H9 (cell line): ENCODE results near the gene SOD3. TPM values are rescaled to one million over a fixed set of nuclear protein-coding genes. Genes with fewer than 3 reads are reported as not detected.

Experiments used
- DNase-seq: peaks from one replicate; pipeline ENCODE4 v3.0.0-alpha.2; 2017
- H2AFZ ChIP-seq: one replicate; pipeline ENCODE4 v1.6.1; 2013; ENCODE audit warnings: mild to moderate bottlenecking, low read length, control low read depth, moderate library complexity
- H2AK5ac ChIP-seq: 2 replicates; pipeline ENCODE4 v1.6.1; 2013; ENCODE audit warnings: low read length, control low read depth, mixed read lengths; ENCODE audit not compliant: insufficient read length
- H2BK120ac ChIP-seq: one replicate; pipeline ENCODE4 v1.6.1; 2013; ENCODE audit warnings: low read depth, mild to moderate bottlenecking, low read length, control low read depth, inconsistent platforms; ENCODE audit not compliant: poor library complexity, severe bottlenecking
- H2BK12ac ChIP-seq: 2 replicates; pipeline ENCODE4 v1.6.1; 2013; ENCODE audit warnings: low read length, control low read depth, mixed read lengths, low read depth; ENCODE audit not compliant: insufficient read length
- H2BK15ac ChIP-seq: 2 replicates; pipeline ENCODE4 v1.6.1; 2013; ENCODE audit warnings: low read depth, low read length, control low read depth
- H2BK20ac ChIP-seq: one replicate; pipeline ENCODE4 v1.6.1; 2013; ENCODE audit warnings: low read depth, mild to moderate bottlenecking, low read length, control low read depth, inconsistent platforms; ENCODE audit not compliant: poor library complexity, severe bottlenecking
- H2BK5ac ChIP-seq: 2 replicates; pipeline ENCODE4 v1.6.1; 2013; ENCODE audit warnings: low read length, control low read depth, mixed read lengths; ENCODE audit not compliant: insufficient read length
- H3K14ac ChIP-seq: 2 replicates; pipeline ENCODE4 v1.6.1; 2013; ENCODE audit warnings: low read length, control low read depth; ENCODE audit not compliant: insufficient read depth
- H3K18ac ChIP-seq: 2 replicates; pipeline ENCODE4 v1.6.1; 2013; ENCODE audit warnings: low read depth, mild to moderate bottlenecking, mixed read lengths, low read length, control low read depth; ENCODE audit not compliant: insufficient read length
- H3K23ac ChIP-seq: 2 replicates; pipeline ENCODE4 v1.6.1; 2013; ENCODE audit warnings: low read length, control low read depth, mixed read lengths, low read depth; ENCODE audit not compliant: insufficient read length
- H3K23me2 ChIP-seq: 2 replicates; pipeline ENCODE4 v1.6.1; 2013; ENCODE audit warnings: low read depth, mild to moderate bottlenecking, mixed read lengths, low read length, control low read depth; ENCODE audit not compliant: insufficient read length, poor library complexity, severe bottlenecking
- H3K27ac ChIP-seq: 2 replicates; pipeline ENCODE4 v1.5.1; 2013; ENCODE audit warnings: low read length, control low read depth, mixed read lengths, low read depth; ENCODE audit not compliant: insufficient read length
- H3K27me3 ChIP-seq: 2 replicates; pipeline ENCODE4 v1.6.1; 2013; ENCODE audit warnings: low read length, control low read depth, inconsistent platforms; ENCODE audit not compliant: insufficient read depth
- H3K4ac ChIP-seq: 2 replicates; pipeline ENCODE4 v1.6.1; 2013; ENCODE audit warnings: low read depth, mild to moderate bottlenecking, control low read depth, inconsistent platforms, low read length, moderate library complexity
- H3K4me1 ChIP-seq: 2 replicates; pipeline ENCODE4 v1.6.1; 2013; ENCODE audit warnings: low read length, control low read depth, inconsistent platforms; ENCODE audit not compliant: insufficient read depth
- H3K4me2 ChIP-seq: 2 replicates; pipeline ENCODE4 v1.6.1; 2013; ENCODE audit warnings: low read length, control low read depth, mixed read lengths; ENCODE audit not compliant: insufficient read length, insufficient read depth
- H3K56ac ChIP-seq: 2 replicates; pipeline ENCODE4 v1.6.1; 2013; ENCODE audit warnings: low read depth, mild to moderate bottlenecking, mixed read lengths, low read length, control low read depth; ENCODE audit not compliant: insufficient read length
- H3K79me1 ChIP-seq: 2 replicates; pipeline ENCODE4 v1.6.1; 2013; ENCODE audit warnings: low read depth, mild to moderate bottlenecking, moderate library complexity, low read length, control low read depth, inconsistent platforms; ENCODE audit not compliant: insufficient read depth, poor library complexity, severe bottlenecking
- H3K79me2 ChIP-seq: 2 replicates; pipeline ENCODE4 v1.6.1; 2013; ENCODE audit warnings: low read length, control low read depth, inconsistent platforms; ENCODE audit not compliant: insufficient read depth
- H3K9ac ChIP-seq: 2 replicates; pipeline ENCODE4 v1.6.1; 2013; ENCODE audit warnings: low read length, control low read depth, mixed read lengths; ENCODE audit not compliant: insufficient read length; ENCODE audit errors: extremely low read depth
- H3K9me3 ChIP-seq: one replicate; pipeline ENCODE4 v1.6.1; 2013; ENCODE audit warnings: low read depth, low read length, inconsistent platforms; ENCODE audit not compliant: control insufficient read depth
- H3T11ph ChIP-seq: one replicate; pipeline ENCODE4 v1.6.1; 2013; ENCODE audit warnings: mild to moderate bottlenecking, low read length, control low read depth, inconsistent platforms
- H4K20me1 ChIP-seq: one replicate; pipeline ENCODE4 v1.6.1; 2013; ENCODE audit not compliant: control insufficient read depth, insufficient read length, insufficient read depth
- H4K5ac ChIP-seq: 2 replicates; pipeline ENCODE4 v1.6.1; 2013; ENCODE audit warnings: low read depth, mild to moderate bottlenecking, mixed read lengths, low read length, control low read depth; ENCODE audit not compliant: insufficient read length
- H4K8ac ChIP-seq: replicated peaks from 2 replicates; pipeline ENCODE4 v1.6.1; 2013; ENCODE audit warnings: low read length, control low read depth, mixed read lengths, low read depth; ENCODE audit not compliant: insufficient read length
- H4K91ac ChIP-seq: 2 replicates; pipeline ENCODE4 v1.6.1; 2013; ENCODE audit warnings: low read depth, mild to moderate bottlenecking, moderate library complexity, mixed read lengths, low read length, control low read depth; ENCODE audit not compliant: insufficient read length
- H3K27ac Mint-ChIP-seq, 3 experiments: 2 replicates in 2 of 3; 3 replicates in 1 of 3; pipeline ENCODE4 v1.8.0; 2020 to 2021; ENCODE audit warnings: mixed read lengths in 3 of 3, mild to moderate bottlenecking in 1 of 3, moderate library complexity in 1 of 3
- H3K27me3 Mint-ChIP-seq: 2 replicates; pipeline ENCODE4 v1.8.0; 2021; ENCODE audit warnings: low read depth, mild to moderate bottlenecking, moderate library complexity, mixed read lengths
- H3K36me3 Mint-ChIP-seq, 3 experiments: 2 replicates in 2 of 3; 3 replicates in 1 of 3; pipeline ENCODE4 v1.8.0; 2020 to 2021; ENCODE audit warnings: low read depth in 3 of 3, mixed read lengths in 3 of 3; ENCODE audit not compliant: insufficient read depth in 1 of 3
- H3K4me1 Mint-ChIP-seq, 2 experiments: 2 replicates each; pipeline ENCODE4 v1.8.0; 2020; ENCODE audit warnings: mixed read lengths in 2 of 2
- H3K4me3 Mint-ChIP-seq, 2 experiments: 2 replicates in 1 of 2; 3 replicates in 1 of 2; pipeline ENCODE4 v1.8.0; 2020 to 2021; ENCODE audit warnings: mild to moderate bottlenecking in 2 of 2, mixed read lengths in 2 of 2, moderate library complexity in 1 of 2
- H3K9me3 Mint-ChIP-seq, 2 experiments: 2 replicates in 1 of 2; 3 replicates in 1 of 2; pipeline ENCODE4 v1.8.0; 2020; ENCODE audit warnings: mild to moderate bottlenecking in 2 of 2, mixed read lengths in 2 of 2, moderate library complexity in 1 of 2
- CTCF ChIP-seq: fragments of 200-600 bp; sonication (generic); conservative IDR thresholded peaks from 3 replicates; pipeline ENCODE4 v1.8.0; 2021; ENCODE audit warnings: antibody characterized with exemption, mild to moderate bottlenecking
- WGBS: extraction: QIAGEN DNeasy Blood & Tissue Kit; methylation state at CpG from one replicate; pipeline ENCODE4 v1.1.7; 2013; ENCODE audit warnings: missing lambda C conversion rate, low lambda C conversion rate, mixed read lengths; ENCODE audit not compliant: insufficient read length; ENCODE audit errors: extremely low coverage; 5-methylcytosine and 5-hydroxymethylcytosine counted together
- total RNA-seq: library from RNA; stranded (reverse); gene quantifications from 2 replicates; pipeline ENCODE4 v1.2.1, GENCODE V29; 2021

Gene SOD3
- total RNA-seq, 1 experiment from 2014 or later = 3.3 TPM

DNA sequence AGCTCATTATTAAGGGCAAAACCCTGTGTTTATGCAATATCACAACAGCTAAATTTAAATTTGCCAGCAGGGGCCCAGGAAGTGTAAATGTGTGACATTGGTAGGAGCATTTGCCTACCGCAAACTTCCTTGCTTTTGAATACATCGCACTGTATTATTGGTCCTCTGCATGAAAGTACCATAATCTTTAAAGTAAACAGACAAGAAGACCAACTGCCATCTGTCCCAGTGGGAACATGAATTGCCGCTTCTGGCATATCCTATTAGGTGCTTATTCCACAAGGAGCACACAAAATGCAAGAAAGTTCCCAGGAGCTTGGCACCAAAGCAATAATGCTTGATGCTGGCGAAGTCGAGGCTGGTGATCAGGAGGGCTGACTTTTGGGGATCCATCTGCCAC lies 51.3 kb downstream of the SOD3 start:
- no peak overlapping the region for H3K27ac Mint-ChIP-seq
- Histone ChIP-seq H2AK5ac (no peak overlapping the region), H3K4me2 (no peak overlapping the region), H2BK12ac (no peak overlapping the region), H2AFZ (no peak overlapping the region), H3K79me1 (no peaks in the 10 kb centered on the region), H3K9me3 (no peaks in the 10 kb centered on the region), H2BK15ac (no peak overlapping the region), H2BK20ac (no peak overlapping the region), H2BK5ac (no peak overlapping the region), H3K18ac (no peak overlapping the region), H4K8ac (no peak overlapping the region), H4K20me1 (no peaks in the 10 kb centered on the region), H3K23ac (no peak overlapping the region), H3K23me2 (no peaks in the 10 kb centered on the region), H4K91ac (no peak overlapping the region), H4K5ac (no peak overlapping the region), H3K4ac (no peak overlapping the region), H2BK120ac (no peak overlapping the region), H3K79me2 (no peaks in the 10 kb centered on the region), H3T11ph (no peak overlapping the region), H3K27me3 (no peaks in the 10 kb centered on the region), H3K9ac (no peak overlapping the region), H3K14ac (no peak overlapping the region), H3K27ac (no peak overlapping the region), H3K4me1 (0 out of 2 replicates have a peak, but pooled peaks cover 3% of the 10 kb centered on the region), H3K56ac (no peak overlapping the region)
- no peak for TF ChIP-seq CTCF
- no peak for DNase-seq
- no peaks in the 10 kb centered on the region for H3K9me3 Mint-ChIP-seq
- H3K27me3 Mint-ChIP-seq = peaks cover 1% of the 10 kb centered on the region; the same call in 1 of the 2 replicates
- WGBS = no CpG with 5 or more reads among the region's 5 CpGs
- peaks cover 20 to 31% of the 10 kb centered on the region in 2 experiments for H3K4me1 Mint-ChIP-seq
- no peaks in the 10 kb centered on the region for H3K36me3 Mint-ChIP-seq
- no peak overlapping the region for H3K4me3 Mint-ChIP-seq
